GM23248 (cell line): ENCODE results near the gene DPCD. TPM values are rescaled to one million over a fixed set of nuclear protein-coding genes. Genes with fewer than 3 reads are reported as not detected.

Source experiments
- DNase-seq: peaks from one replicate; pipeline ENCODE4 v3.0.0-alpha.2; 2015
- H2AFZ ChIP-seq: fragments of 200-600 bp; sonication (generic); 2 replicates; pipeline ENCODE4 v1.6.1; 2016; ENCODE audit warnings: antibody characterized with exemption
- H3F3A ChIP-seq: fragments of 200-600 bp; sonication (generic); 2 replicates; pipeline ENCODE4 v1.6.1; 2016; ENCODE audit warnings: mild to moderate bottlenecking, antibody characterized with exemption, mixed run types; ENCODE audit not compliant: insufficient read depth
- H3K27ac ChIP-seq: fragments of 200-600 bp; sonication (generic); 2 replicates; pipeline ENCODE4 v1.5.1; 2016; ENCODE audit warnings: mild to moderate bottlenecking
- H3K27me3 ChIP-seq: fragments of 200-600 bp; sonication (generic); replicated peaks from 2 replicates; pipeline ENCODE4 v1.6.1; 2016; ENCODE audit warnings: mild to moderate bottlenecking; ENCODE audit not compliant: insufficient read depth
- H3K36me3 ChIP-seq: fragments of 200-600 bp; sonication (generic); 2 replicates; pipeline ENCODE4 v1.6.1; 2016; ENCODE audit warnings: low read depth, mild to moderate bottlenecking
- H3K4me1 ChIP-seq: fragments of 200-600 bp; sonication (generic); 2 replicates; pipeline ENCODE4 v1.6.1; 2016; ENCODE audit warnings: mild to moderate bottlenecking; ENCODE audit not compliant: insufficient read depth
- H3K4me2 ChIP-seq: fragments of 200-600 bp; sonication (generic); one replicate; pipeline ENCODE4 v1.6.1; 2016; ENCODE audit warnings: mild to moderate bottlenecking; ENCODE audit not compliant: unreplicated experiment
- H3K4me3 ChIP-seq: fragments of 200-600 bp; sonication (generic); 2 replicates; pipeline ENCODE4 v1.5.1; 2016; ENCODE audit warnings: mild to moderate bottlenecking
- H3K79me2 ChIP-seq: fragments of 200-600 bp; sonication (generic); 2 replicates; pipeline ENCODE4 v1.6.1; 2016; ENCODE audit warnings: mild to moderate bottlenecking; ENCODE audit not compliant: insufficient read depth
- H3K9ac ChIP-seq: fragments of 200-600 bp; sonication (generic); 2 replicates; pipeline ENCODE4 v1.6.1; 2016; ENCODE audit warnings: mild to moderate bottlenecking
- H3K9me2 ChIP-seq: fragments of 200-600 bp; sonication (generic); 2 replicates; pipeline ENCODE4 v1.6.1; 2016; ENCODE audit warnings: mixed run types, mild to moderate bottlenecking, moderate library complexity; ENCODE audit not compliant: insufficient read depth
- H3K9me3 ChIP-seq: fragments of 200-600 bp; sonication (generic); one replicate; pipeline ENCODE4 v1.6.1; 2017; ENCODE audit warnings: low read depth
- H4K20me1 ChIP-seq: fragments of 200-600 bp; sonication (generic); 2 replicates; pipeline ENCODE4 v1.6.0; 2016; ENCODE audit not compliant: insufficient read depth
- EZH2 ChIP-seq: fragments of 200-600 bp; sonication (generic); IDR thresholded peaks from 2 replicates; pipeline ENCODE4 v1.6.1; 2018; ENCODE audit warnings: antibody characterized with exemption, mild to moderate bottlenecking; ENCODE audit not compliant: insufficient read depth, poor library complexity, severe bottlenecking
- EZH2phosphoT487 ChIP-seq: fragments of 200-600 bp; sonication (generic); IDR thresholded peaks from 2 replicates; pipeline ENCODE4 v1.6.1; 2018; ENCODE audit warnings: antibody characterized with exemption, moderate library complexity, mild to moderate bottlenecking, low read depth; ENCODE audit not compliant: insufficient read depth
- WGBS, 2 experiments: methylation state at CpG; one replicate each; pipeline ENCODE4 v1.1.6; 2015 to 2017; ENCODE audit warnings: low lambda C conversion rate in 2 of 2, low coverage in 1 of 2; ENCODE audit errors: missing lambda C conversion rate in 2 of 2; 5-methylcytosine and 5-hydroxymethylcytosine counted together
- in situ Hi-C: fragments of 300-500 bp; cut with MboI; formaldehyde crosslinking; loops from 2 replicates; pipeline ENCODE4 v1.15.0; 2020
- microRNA-seq: library from miRNA; unstranded; fragments of <30 nt; microRNA quantifications from one replicate; pipeline ENCODE4, GENCODE V29; 2016; ENCODE audit warnings: borderline number of aligned reads
- polyA plus RNA-seq: library from polyadenylated mRNA; unstranded; fragments of >200 nt; fragmentation: Nextera tagmentation; extraction: Ambion mirVana; gene quantifications from 2 replicates; pipeline ENCODE4 v1.2.1, GENCODE V29; 2016
- small RNA-seq: library from RNA; depleted of rRNA; stranded (forward); fragments of <200 nt; gene quantifications from one replicate; pipeline ENCODE3, GENCODE V24; 2014; ENCODE audit warnings: low read depth, low replicate concordance
- total RNA-seq: library from RNA; depleted of rRNA; stranded (reverse); fragments of >200 nt; shearing (Covaris generic); gene quantifications from 2 replicates; pipeline ENCODE4 v1.2.3, GENCODE V29; 2014; rRNA removed

The DPCD gene
- total and polyA plus RNA-seq, 2 experiments from 2014 or later: 57.9 to 59.9 TPM

GRCh38 chr10:101658975-101659374 is 70.9 kb downstream of the DPCD start:
- Histone ChIP-seq H3K79me2 (no peaks in the 10 kb centered on the region), H4K20me1 (no peaks in the 10 kb centered on the region), H3F3A (no peaks in the 10 kb centered on the region), H3K27me3 (no peaks in the 10 kb centered on the region), H3K4me1 (no peaks in the 10 kb centered on the region), H3K36me3 (no peaks in the 10 kb centered on the region; the same call in 1 of the 2 replicates), H3K4me2 (no peak overlapping the region), H3K27ac (no peak overlapping the region), H2AFZ (no peak overlapping the region), H3K9me3 (no peaks in the 10 kb centered on the region), H3K9me2 (no peaks in the 10 kb centered on the region), H3K9ac (no peak overlapping the region), H3K4me3 (no peak overlapping the region)
- in situ Hi-C loops: no loop called here
- DNase-seq: no peak
- WGBS, 2 experiments: 69 to 70% methylated on average over 5 of the region's 5 CpGs
- TF ChIP-seq EZH2 (no peak), EZH2phosphoT487 (no peak)

Small RNA genes lying within 50 kb of the gene (microRNA-seq; reads per million reads assigned to microRNA genes)
- gene MIR3158-1 (not detected), gene MIR3158-2 (not detected)

Small RNA genes lying within 50 kb of the gene (small RNA-seq; reads per million reads assigned to genes)
- gene MIR3158-1 (not detected), gene RNU6-1165P (not detected)

Other genes starting within 250 kb of the DPCD start
- 8.4 and 10.5 TPM in 2 replicates for gene BTRC, start 234.2 kb upstream of the DPCD start, total RNA-seq
- 11.0 and 11.4 TPM in 2 replicates for gene BTRC, start 234.2 kb upstream of the DPCD start, polyA plus RNA-seq
- 8.5 and 13.1 TPM in 2 replicates for gene POLL, start 64 bp upstream of the DPCD start, total RNA-seq
- gene POLL, start 64 bp upstream of the DPCD start, polyA plus RNA-seq: 11.5 and 12.1 TPM in 2 replicates
- 18.7 and 26.8 TPM in 2 replicates for gene FBXW4, start 106.8 kb downstream of the DPCD start, total RNA-seq
- gene FBXW4, start 106.8 kb downstream of the DPCD start, polyA plus RNA-seq: 3.5 and 4.6 TPM in 2 replicates
- gene FGF8, start 187.8 kb downstream of the DPCD start, total RNA-seq: 4.4 TPM in 1 of 2 replicates, not detected in the other
- gene FGF8, start 187.8 kb downstream of the DPCD start, polyA plus RNA-seq: not detected in 2 replicates
- 62.0 and 69.6 TPM in 2 replicates for gene NPM3, start 195.1 kb downstream of the DPCD start, total RNA-seq
- 2.9 and 4.1 TPM in 2 replicates for gene NPM3, start 195.1 kb downstream of the DPCD start, polyA plus RNA-seq
- 73.6 and 78.0 TPM in 2 replicates for gene OGA, start 230.1 kb downstream of the DPCD start, total RNA-seq
- 35.2 and 42.5 TPM in 2 replicates for gene OGA, start 230.1 kb downstream of the DPCD start, polyA plus RNA-seq